ENCODE measurements around the gene GCKR.
"Not testable (repeated sequence)": the region's sequence is repeated elsewhere in the genome, so short reads cannot be mapped to it uniquely, and the experiment has no call there.

The GCKR gene

GRCh38 chr2:27506587-27506986 lies 9.9 kb downstream of the GCKR start:
- DNase-seq (ENCODE audit: extremely low spot score, insufficient read length, low read depth) = no peak
- no peak for FAIRE-seq

- DNase-seq (ENCODE audit: extremely low spot score, insufficient read length, low read depth) (no peak), FAIRE-seq (no peak)
These were observed 10.7 kb downstream of the GCKR start for GRCh38 chr2:27507293-27507692.

GRCh38 chr2:27509326-27509725 lies 12.7 kb downstream of the GCKR start:
- FAIRE-seq = no peak
- DNase-seq (ENCODE audit: extremely low spot score, insufficient read length, low read depth) = no peak

GRCh38 chr2:27518113-27518781 lies 21.6 kb downstream of the GCKR start:
- no peak for DNase-seq (ENCODE audit: extremely low spot score, insufficient read length, low read depth)

GRCh38 chr2:27518782-27519113 lies 22.1 kb downstream of the GCKR start:
- no peak for FAIRE-seq
- no peak for DNase-seq (ENCODE audit: extremely low spot score, insufficient read length, low read depth)

More at GRCh38 chr2:27518113-27518781, 21.6 kb downstream of the GCKR start:
- FAIRE-seq = no peak

- FAIRE-seq = no peak
- no peak for DNase-seq (ENCODE audit: extremely low spot score, insufficient read length, low read depth)
These were observed 23.7 kb downstream of the GCKR start for GRCh38 chr2:27520316-27520715.

- DNase-seq (ENCODE audit: extremely low spot score, insufficient read length, low read depth) = no peak
- no peak for FAIRE-seq
These were observed 25.8 kb downstream of the GCKR start for GRCh38 chr2:27522400-27522945.

GRCh38 chr2:27527182-27527581 lies 30.5 kb downstream of the GCKR start:
- DNase-seq (ENCODE audit: extremely low spot score, insufficient read length, low read depth) = no peak
- no peak for FAIRE-seq

- DNase-seq (ENCODE audit: extremely low spot score, insufficient read length, low read depth) (no peak), FAIRE-seq (no peak)
These were observed 35.3 kb downstream of the GCKR start for GRCh38 chr2:27531983-27532382.

GRCh38 chr2:27537287-27537686 lies 40.6 kb downstream of the GCKR start:
- no peak for FAIRE-seq

GRCh38 chr2:27538839-27539450 lies 42.3 kb downstream of the GCKR start:
- FAIRE-seq; DNase-seq (ENCODE audit: extremely low spot score, insufficient read length, low read depth): not testable (repeated sequence)

More at GRCh38 chr2:27537287-27537686, 40.6 kb downstream of the GCKR start:
- no peak for DNase-seq (ENCODE audit: extremely low spot score, insufficient read length, low read depth)

- FAIRE-seq; DNase-seq (ENCODE audit: extremely low spot score, insufficient read length, low read depth): not testable (repeated sequence)
These were observed 43.0 kb downstream of the GCKR start for GRCh38 chr2:27539649-27540048.

- DNase-seq (ENCODE audit: extremely low spot score, insufficient read length, low read depth) (no peak), FAIRE-seq (no peak)
These were observed 47.6 kb downstream of the GCKR start for GRCh38 chr2:27544143-27544821.

GRCh38 chr2:27545348-27546141 lies 48.9 kb downstream of the GCKR start:
- FAIRE-seq (no peak), DNase-seq (ENCODE audit: extremely low spot score, insufficient read length, low read depth) (no peak)

- FAIRE-seq = no peak
- no peak for DNase-seq (ENCODE audit: extremely low spot score, insufficient read length, low read depth)
These were observed 52.7 kb downstream of the GCKR start for GRCh38 chr2:27549303-27549702.

GRCh38 chr2:27551514-27551913 lies 54.9 kb downstream of the GCKR start:
- FAIRE-seq (no peak), DNase-seq (ENCODE audit: extremely low spot score, insufficient read length, low read depth) (no peak)

GRCh38 chr2:27552941-27553340 lies 56.3 kb downstream of the GCKR start:
- FAIRE-seq (no peak), DNase-seq (ENCODE audit: extremely low spot score, insufficient read length, low read depth) (no peak)

GRCh38 chr2:27554451-27554850 lies 57.8 kb downstream of the GCKR start:
- not testable (repeated sequence) for FAIRE-seq; DNase-seq (ENCODE audit: extremely low spot score, insufficient read length, low read depth)

- FAIRE-seq (no peak), DNase-seq (ENCODE audit: extremely low spot score, insufficient read length, low read depth) (no peak)
These were observed 62.6 kb downstream of the GCKR start for GRCh38 chr2:27559228-27559627.

GRCh38 chr2:27561060-27561459 lies 64.4 kb downstream of the GCKR start:
- FAIRE-seq = no peak
- DNase-seq (ENCODE audit: extremely low spot score, insufficient read length, low read depth) = no peak

All from GM18507 (cell line).